ENCODE results near the gene ZNF500.

The ZNF500 gene

DNA sequence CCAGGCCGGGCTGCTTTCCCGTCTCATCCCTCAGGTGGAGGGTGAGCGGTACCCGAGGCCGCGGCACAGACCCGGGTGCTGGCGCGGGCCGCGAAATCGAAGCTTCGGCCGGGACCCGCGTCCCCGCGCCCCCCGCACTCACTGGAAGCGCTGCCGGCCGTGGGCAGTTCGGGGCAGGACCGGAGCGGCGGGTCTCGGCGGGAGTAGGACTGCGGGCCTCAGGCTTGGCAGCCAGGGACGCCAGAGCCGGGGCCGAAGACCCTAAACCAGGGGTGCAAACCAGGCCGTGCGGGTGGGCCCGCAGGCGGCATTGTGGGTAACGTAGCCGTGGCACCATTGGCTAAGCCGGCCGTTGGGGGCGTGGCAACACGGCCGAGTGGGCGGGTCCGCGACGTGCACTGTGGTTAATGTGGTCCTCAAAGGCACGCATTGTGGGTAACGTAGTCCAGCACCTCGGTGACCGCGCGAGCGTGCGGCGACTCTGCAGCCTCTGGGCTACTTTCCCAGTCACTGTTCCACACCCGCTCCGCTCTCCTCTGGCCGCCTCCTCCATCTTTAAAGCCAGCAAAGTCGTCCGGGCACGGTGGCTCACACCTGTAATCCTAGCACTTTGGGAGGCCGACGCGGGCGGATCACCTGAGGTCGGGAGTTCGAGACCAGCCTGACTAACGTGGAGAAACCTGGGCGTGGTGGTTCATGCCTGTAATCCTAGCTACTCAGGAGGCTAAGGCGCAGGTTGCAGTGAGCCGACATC lies at the start of gene ZNF500:
ZNF500 (minus strand) TSS at position 288 of the 754 bp plus-strand sequence. CDS start 1,184 bp downstream, outside the sequence.
- peak; percentile 94 for DNase-seq

DNA sequence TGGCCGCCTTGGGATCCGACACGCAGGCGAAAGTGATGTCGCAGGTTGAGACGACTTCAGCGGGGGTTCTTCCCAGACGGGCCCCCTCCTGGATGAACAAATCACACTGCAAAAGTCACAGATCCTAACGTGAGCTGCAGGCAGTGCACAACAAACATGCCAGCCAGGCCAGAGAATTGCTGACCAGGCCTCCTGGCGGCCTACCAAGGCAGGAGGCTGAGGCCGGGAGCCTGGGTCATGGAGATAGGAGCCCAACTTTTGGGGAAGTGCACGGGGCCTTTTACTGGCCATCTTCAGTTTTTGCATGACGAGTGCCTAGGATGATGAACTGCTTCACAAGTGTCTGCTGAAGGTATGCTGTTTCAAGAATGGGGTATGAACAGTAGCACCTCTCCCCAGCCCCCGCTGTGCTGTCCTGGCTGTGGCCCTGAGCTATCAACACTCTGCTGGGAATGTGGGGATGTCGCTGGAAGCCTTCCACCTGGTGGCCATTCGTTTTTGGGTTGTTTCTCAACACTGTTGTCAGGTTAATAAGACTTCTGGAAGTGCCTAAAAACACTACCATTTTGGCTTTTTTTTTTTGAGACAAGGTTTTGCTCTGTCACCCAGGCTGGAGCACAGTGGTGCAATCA lies 47.7 kb upstream of the ZNF500 start:
- no peak for DNase-seq

DNA sequence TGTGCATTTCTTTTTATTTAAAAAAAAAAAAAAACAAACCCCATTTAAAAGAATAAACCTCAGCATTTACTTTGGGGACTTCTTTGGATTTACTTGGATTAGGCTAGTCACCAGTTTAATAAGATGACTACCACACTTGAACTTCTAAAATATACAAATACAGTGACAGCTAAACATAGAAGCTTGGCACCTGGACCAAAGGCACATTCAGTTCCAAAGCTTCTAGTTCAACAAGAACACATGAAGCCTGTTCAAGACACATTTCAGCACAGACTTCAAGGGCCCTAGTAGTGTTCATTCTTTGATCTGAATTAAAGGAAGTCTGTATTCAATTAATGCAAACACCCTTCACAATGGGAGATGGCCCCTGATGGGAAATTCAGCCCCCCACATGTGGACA lies 47.1 kb upstream of the ZNF500 start:
- DNase-seq, result no peak

DNA sequence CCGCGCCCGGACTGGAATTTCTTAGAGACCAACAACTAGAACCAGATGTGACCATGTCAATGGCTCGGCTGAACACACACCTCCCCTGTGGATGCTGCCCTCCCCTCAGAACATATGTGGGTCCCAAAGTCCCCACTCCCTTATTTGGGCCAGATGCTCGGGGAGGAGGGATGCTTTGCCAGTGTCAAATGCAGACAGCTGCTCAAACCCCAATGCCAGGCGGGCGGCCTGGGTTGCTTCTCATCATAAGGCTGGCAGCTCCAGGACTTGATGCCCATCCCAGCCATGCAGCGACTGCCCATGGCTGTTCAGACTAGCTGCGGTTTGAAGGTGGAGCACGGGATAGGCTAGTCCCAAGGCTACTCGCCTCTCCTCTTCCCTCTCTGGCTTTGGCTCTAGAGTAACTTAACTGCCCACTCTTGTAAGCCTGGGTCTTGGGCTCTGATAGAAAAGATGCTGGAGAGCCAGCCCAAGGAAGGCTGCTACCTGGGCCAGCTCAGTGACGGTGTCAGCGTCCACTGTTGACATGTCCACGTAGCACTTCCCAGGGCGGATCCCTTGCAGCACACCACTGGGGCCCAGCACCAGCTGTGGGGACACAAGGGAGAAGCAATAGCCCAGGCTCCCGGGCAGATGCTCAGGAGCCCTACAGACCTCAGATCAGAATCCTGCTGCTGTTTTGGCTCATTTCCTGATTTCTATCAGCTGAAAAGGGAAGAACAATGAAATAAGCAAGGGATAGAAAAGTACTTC lies 46.5 kb upstream of the ZNF500 start:
- DNase-seq, result no peak

DNA sequence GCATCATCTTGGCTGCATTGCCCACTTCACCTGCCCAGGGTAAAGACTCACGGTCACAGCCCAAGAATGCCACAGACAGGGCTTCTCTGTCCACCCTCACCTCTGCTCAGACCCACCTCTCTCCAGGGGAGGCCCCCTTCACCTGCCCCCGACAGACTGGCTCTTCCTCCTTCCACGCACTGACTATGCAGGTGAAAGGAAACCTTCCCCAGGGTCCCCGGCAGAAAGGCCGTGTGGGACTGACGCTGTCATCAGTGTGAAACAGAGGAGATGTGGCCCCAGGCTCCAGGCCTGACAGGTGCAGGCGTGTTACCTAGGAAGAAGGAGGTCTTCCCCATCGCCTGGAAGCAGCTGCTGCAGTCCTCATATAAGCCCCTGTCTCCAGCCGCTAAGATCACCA lies 44.8 kb upstream of the ZNF500 start:
- no peak for DNase-seq

DNA sequence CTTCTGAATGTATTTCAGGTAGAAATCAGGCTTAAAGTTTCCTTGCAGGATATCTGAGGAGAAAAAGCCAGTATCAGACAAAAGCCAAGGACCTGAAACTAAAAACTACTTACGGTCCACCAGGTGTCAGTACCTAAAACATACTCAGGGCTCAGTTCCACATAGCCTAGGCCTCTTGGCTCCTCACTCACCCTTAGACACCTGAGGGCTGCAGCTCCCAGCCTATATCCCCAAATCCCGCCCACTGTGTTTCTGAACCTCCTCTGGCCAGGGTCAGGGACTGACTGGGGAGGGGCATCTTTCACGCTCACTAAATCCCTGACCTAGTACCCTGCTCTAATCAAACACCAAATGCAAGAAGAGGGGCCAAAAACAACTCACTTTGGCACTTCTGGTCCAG lies 44.3 kb upstream of the ZNF500 start:
- DNase-seq, result no peak

DNA sequence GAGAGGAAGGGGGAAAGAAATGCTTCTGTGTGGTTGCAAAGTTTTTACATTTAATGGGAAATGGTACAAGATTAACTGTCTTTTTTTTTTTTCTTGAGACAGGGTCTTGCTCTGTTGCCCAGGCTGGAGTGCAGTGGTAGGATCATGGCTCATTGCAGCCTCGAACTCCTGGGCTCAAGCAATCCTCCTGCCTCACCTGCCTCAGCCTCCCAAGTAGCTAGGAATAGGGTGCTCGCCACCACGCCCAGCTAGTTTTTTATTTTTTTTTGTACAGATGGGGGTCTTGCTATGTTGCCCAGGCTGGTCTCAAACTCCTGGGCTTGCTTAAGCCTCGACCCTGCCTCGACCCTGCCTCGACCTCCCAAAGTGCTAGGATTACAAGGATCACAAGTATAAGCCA lies 39.3 kb upstream of the ZNF500 start:
- no peak for DNase-seq

DNA sequence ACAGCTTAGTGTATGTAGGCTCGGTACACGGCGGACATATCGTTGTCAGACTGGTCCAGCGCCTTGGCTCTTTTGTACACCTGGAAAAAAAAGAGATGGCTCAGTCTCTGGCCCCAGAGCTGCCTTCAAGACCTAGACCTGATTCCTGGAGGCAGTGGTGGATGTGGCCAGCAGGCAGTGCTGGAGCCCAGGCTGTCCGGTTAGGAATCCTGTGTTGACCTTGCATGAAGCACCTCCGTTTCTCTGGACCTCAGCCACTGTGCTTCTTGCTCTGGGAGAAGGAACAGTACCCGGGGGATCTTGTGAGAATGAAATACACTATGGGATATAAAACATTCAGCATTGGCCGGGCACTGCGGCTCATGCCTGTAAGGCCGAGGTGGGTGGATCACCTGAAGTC lies 38.3 kb upstream of the ZNF500 start:
- DNase-seq, result no peak

DNA sequence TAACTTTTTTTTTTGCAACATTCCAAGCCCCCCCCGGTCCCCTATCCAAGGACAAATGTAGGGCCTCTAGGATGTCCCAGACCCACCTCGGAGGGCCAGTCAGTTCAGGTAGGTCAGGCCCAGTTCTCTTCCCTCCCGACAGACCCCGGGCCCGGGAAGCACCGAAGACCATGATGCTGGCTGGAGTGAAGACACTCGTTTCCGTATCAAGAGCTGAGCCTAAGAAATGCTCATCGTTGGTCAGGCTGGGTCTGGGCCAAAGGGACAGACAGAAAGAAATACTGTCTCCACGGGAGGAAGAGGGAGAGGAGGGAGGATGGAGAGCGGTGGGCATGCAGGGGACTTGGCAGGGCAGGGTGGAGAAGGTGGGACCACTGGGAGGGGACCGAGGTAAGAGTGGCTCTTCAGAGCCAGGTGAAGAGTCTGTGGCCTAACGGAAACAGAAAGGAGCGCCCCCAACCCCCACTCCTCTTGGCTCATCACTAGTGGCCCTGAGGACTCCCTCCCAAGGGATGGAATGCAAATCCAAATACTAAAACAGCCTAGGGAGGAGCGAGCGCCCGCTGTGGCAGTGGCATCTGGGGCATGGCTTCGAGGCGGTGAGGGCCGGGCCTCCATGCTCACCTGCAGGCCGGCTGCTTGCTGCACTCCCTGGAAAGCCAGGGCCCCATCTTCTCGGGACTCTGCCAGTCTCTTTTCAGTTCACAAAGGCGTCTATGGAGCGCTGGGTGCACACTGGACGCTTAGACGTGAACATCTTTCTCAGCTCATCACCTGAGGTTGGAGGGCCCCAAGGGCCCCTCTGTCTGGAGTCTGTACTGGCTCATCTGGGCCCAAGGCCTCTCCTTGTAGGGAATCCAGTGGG lies 37.2 kb upstream of the ZNF500 start:
- DNase-seq, result no peak

DNA sequence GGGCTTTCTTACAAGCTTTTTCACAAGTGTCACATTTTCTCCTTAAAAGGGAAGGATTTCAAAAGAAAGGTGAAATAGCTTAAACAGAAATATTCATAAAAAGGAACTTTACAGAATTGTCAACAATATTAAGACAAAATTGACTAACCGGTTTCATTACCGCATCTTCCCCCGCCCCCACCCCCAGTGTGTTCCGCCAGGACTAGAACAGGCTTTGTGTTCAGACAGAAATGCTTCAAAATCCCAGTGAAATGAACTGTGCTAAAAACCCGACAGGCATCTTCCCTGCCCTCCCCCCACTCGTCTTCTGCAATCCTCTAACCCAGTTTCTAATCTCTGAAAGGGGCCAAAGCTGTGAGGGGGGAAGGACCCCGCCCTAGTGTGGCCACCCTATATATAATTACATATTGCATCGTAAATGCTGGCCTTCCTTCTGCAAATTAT lies 36.5 kb upstream of the ZNF500 start:
- no peak for DNase-seq

DNA sequence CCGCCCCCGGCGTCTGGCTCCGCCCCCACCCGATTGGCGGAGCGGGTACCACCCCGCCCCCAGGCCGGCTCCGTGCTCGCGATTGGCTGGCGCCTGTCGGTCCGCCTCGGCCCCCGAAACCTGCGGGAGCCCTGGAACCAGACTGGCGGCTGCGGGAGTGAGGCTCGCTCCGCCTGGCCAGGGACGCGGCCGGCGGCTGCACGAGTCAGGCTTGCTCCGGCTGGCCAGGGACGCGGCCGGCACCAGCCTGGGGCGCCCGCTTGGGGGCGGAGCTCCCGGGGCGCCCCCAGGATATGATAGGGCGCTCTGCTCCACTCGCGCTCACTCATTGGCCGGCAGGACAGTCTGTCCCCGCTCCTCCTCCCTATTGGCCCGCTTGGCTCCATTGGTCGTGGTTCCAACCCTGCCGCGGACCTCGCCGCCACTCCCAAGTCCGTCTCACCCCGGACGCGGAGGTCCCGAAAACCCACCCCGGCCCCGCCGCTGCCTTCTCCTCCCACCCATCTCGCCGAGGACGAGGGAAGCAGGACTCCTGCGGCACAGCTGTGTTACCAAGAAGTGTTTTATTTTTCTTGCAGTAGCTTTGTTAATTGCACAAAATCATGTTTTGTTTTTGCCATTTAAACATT lies 35.8 kb upstream of the ZNF500 start:
- DNase-seq, result peak; percentile 83 to 92

DNA sequence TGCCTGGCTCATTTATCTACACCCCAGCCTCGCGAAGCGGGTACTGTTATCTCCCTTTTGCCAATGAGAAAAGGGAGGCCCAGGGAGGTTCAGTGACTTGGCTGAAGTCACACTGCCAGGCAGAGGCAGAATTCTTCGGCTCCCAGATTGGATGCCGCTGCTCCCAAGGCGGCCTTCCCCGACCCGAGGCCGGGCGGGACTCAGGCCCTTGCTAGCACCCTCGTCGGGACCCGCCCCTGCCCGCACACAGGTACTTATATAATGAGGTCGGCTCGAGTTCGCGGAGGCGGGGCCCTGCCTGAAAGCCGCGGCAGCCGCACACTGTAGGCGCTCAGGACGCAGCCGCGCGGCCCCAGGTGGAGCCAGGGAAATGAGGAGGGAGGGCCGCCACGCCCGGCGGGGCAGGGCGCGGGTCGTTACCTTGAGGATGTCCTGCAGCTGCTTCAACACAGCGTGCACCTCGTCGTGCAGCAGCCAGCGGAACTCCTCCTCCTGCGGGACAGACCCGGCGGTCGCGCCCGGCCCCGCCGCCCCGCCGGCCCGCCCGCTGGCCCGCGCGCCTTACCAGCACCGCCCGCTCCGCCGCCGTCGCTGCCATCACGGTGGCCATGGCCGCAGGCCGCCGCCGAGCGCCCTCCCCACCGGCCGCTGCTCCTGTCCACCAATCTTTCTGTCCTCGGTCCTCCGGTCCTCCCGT lies 35.1 kb upstream of the ZNF500 start, which contains the start of gene ROGDI:
ROGDI (minus strand) TSS at position 672 of the 697 bp plus-strand sequence; CDS start at position 610, 62 bp downstream.
- peak; percentile 69 to 87 for DNase-seq

DNA sequence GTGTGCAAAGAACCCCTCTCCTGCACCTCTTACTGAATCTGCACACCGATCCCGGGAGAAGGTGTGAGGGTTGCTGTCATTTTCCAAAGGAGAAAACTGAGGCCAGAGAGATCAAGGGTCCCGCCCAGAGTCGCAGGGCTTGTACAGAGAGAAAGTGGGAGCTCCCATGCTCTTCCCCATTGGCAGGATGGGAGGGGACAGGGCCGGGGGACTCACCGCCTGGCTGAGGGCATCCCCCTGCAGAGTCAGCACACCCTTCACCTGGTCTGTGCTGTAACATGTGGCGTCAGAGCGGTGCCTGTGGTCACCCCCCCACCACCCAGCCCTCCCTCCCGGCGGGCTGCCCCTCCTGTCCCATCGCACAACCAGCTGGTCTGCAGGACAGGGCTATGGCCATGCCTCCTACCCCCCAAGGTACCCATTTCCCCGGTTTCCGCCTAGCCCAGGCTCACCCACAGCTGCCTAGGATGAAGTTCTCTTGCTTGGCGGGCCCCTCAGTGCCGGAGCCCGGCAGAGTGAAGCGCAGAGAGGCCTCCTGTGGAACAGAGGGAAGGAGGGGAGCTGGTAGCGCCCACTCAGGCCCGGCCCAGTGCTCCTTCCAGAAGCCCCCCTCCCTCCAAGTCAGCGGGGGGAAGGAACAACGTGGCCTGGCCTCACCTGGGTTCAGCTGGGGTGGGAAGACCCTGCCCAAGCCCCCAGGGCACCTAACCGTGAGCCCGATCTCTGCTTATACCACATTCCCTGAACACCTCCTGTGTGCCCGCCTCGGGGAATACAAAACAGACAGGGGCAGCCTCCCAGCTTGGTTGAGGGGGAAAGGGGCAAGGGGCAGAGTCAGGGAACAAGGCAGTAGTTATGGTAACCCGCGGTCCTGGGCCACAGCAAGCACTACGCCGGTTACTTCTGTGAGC lies 34.3 kb upstream of the ZNF500 start:
- no peak for DNase-seq

DNA sequence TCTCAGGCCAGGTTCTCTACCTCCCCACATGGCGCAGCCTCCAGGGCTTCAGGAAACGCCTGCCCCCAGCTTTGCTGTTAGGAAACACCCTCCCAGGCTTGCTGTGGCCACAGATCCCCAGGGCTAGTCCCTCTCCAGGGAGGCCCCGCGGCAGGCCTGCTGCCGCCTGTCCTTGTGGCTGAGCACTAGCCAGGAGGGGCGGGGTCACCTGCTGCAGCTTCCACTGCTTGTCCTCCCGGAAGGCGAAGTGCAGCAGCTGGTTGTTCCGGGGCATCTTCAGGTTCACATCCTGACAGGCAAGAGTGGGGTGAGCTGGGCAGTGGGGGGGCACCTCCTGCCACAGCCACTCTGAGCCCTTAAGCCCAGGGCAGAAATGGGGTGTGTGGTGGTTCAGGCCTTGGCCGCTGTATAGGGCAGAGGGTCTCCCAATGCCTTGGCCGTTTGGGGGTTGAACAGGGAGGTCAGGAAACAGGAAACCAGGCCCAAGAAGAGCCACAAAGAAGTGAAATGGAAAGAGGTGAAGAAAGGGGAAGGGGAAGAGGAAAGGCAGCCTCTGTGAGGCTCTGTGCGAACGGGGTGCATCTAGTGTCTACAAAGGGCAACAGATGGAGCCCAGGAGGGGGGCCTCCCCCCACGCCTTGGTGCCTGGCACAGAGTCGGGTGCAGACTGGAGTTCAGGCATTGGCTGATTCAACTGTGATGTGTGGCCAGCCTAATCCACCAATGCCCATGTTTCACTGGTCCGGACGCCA lies 33.5 kb upstream of the ZNF500 start:
- peak; percentile 57 to 84 for DNase-seq

DNA sequence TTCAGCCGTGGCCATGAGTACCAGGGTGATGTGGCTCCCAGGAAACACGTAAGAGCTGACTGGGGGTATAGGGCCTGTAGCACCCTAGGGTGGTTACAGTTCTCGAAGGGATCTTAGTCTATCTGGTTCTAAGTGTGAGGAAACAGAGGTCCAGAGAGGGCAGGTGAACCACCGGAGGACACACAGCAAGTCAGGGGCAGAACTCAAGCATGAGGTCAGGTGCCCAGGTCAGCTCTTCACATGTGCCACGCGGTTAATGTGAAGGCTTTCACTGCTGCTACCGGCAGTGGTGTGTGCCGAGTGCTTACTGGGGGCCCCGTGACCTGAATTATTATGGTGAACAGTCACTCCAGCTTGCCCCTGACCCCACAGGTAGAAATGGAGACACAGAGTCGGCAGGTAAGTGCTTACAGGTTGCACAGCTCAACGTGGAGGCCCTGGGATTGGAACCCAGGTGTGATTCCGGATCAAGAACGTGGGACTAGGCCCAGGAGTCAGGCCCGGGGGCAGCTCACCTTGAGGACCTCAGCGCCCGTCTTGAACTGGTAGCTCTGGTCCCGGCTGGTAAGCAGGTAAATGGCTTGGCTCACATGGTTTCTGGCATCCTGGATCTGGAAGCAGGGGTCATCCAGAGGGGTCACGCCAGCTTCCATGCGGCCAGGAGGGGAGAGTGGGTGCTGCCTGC lies 32.4 kb upstream of the ZNF500 start:
- no peak for DNase-seq

DNA sequence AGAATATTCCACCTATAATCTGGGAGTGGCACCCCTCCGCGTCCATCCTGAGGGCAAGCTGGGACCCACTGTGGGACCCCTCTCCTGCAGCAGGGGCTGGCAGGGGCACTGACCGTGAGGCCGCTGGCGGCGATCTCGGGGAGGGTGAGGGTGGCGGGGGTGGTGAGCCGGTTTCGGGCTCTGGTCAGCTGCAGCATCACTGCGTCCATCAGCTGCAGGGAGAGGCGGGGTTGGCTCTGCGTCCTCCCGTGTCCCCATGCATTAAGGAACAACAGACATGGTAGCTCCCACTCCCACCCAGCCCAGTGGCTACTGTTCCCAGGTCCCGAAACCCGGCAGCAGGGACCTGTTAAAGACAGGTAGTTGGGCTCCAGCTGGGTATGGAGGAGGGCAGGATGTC lies 31.5 kb upstream of the ZNF500 start:
- DNase-seq, result no peak

DNA sequence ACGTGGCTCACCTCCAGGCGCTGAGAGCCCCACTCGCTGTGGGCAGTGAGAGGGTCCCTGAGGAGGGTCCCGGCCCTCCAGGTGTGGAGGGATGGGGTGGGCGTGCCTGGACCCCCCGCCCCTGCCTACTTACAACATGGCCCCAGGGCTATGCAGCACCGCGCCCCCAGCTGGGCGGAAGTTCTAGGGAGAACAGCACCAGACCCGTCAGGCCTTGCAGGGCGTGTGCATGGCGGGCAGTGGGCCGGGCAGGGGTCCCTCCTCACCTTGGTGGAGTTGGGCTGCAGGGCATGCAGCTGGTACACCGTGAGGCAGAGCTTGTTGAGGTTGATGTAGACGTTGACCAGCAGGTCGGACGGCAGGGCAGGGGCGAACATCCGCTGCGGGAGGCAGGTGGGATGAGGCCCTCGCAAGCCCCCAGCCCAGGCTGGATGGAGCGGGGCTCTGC lies 30.9 kb upstream of the ZNF500 start:
- no peak for DNase-seq

DNA sequence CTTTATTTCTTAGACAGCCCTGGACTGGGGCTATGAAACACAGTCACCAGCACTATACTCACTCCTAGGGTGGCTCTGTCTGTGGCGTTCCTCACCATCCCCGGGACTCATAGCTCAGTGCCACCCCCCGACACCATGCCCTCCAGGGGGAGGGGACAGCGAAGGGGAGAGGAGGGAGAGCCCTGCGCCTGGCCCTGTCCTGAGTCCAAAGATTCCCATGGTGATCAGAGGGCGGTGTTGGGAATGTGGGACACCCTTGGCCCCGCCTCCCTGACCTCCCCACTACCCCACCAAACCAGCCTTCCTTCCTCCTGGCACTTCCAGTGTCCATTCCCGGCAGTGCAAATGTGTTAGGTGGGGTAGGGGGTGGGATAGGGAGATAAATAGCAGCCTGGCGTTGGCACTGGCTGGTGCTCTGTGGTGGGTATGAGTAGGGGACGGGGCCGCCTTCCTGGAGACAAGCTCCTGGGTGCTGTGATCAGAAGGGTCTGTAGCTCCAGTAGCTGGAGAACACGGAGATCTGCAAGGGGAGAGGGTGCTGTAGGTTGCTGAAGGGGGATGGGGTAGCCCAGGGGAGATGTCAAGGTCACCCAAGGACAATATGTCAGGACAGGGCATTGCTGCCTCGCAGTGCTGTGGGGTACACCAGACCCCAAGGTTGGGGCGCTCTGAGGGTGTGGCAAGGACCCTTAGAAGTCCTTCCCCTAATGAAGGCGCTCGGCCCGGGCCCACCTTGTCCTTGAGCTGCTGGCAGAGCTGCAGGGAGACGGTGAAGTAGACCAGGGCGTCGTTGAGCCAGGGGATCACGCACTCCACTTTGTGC lies 30.2 kb upstream of the ZNF500 start:
- no peak for DNase-seq
